Neural progenitor cell (in vitro differentiated cells): ENCODE measurements around the gene TCFL5. TPM values are rescaled to one million over a fixed set of nuclear protein-coding genes. Genes with fewer than 3 reads are reported as not detected.

ENCODE experiments used
- DNase-seq: peaks from one replicate; pipeline ENCODE4 v3.0.0-alpha.2; 2016; ENCODE audit warnings: low spot score
- H2AFZ ChIP-seq: fragments of 200-600 bp; sonication (generic); replicated peaks from 2 replicates; pipeline ENCODE4 v1.6.1; 2016; ENCODE audit warnings: antibody characterized with exemption
- H3F3A ChIP-seq: fragments of 200-600 bp; sonication (generic); 2 replicates; pipeline ENCODE4 v1.6.1; 2016; ENCODE audit warnings: antibody characterized with exemption, low read depth
- H3K27ac ChIP-seq: fragments of 200-600 bp; sonication (generic); 2 replicates; pipeline ENCODE4 v1.5.1; 2016; ENCODE audit warnings: mild to moderate bottlenecking
- H3K27me3 ChIP-seq: fragments of 200-600 bp; sonication (generic); 2 replicates; pipeline ENCODE4 v1.6.1; 2016; ENCODE audit warnings: mild to moderate bottlenecking, moderate library complexity
- H3K36me3 ChIP-seq: fragments of 200-600 bp; sonication (generic); 2 replicates; pipeline ENCODE4 v1.5.1; 2016
- H3K4me1 ChIP-seq: fragments of 200-600 bp; sonication (generic); 2 replicates; pipeline ENCODE4 v1.6.1; 2016; ENCODE audit warnings: mixed run types
- H3K4me2 ChIP-seq: fragments of 200-600 bp; sonication (generic); 2 replicates; pipeline ENCODE4 v1.6.1; 2016
- H3K4me3 ChIP-seq: fragments of 200-600 bp; sonication (generic); 2 replicates; pipeline ENCODE4 v1.5.1; 2016
- H3K79me2 ChIP-seq: fragments of 200-600 bp; sonication (generic); 2 replicates; pipeline ENCODE4 v1.6.1; 2016; ENCODE audit warnings: low read depth
- H3K9ac ChIP-seq: fragments of 200-600 bp; sonication (generic); 2 replicates; pipeline ENCODE4 v1.6.1; 2016
- H3K9me3 ChIP-seq: fragments of 200-600 bp; sonication (generic); 2 replicates; pipeline ENCODE4 v1.5.1; 2016; ENCODE audit warnings: low read depth
- H4K20me1 ChIP-seq: fragments of 200-600 bp; sonication (generic); 2 replicates; pipeline ENCODE4 v1.6.1; 2016; ENCODE audit warnings: low read depth
- H3K27ac Mint-ChIP-seq: 3 replicates; pipeline ENCODE4 v1.8.0; 2021; ENCODE audit warnings: mixed read lengths
- H3K27me3 Mint-ChIP-seq: 2 replicates; pipeline ENCODE4 v1.8.0; 2022; ENCODE audit warnings: low read depth, mild to moderate bottlenecking, inconsistent platforms, moderate library complexity, mixed read lengths; ENCODE audit not compliant: insufficient read depth
- H3K36me3 Mint-ChIP-seq: 3 replicates; pipeline ENCODE4 v1.8.0; 2021; ENCODE audit warnings: mixed read lengths
- H3K4me1 Mint-ChIP-seq: 3 replicates; pipeline ENCODE4 v1.8.0; 2021; ENCODE audit warnings: mixed read lengths
- H3K4me3 Mint-ChIP-seq: 3 replicates; pipeline ENCODE4 v1.8.0; 2021; ENCODE audit warnings: mild to moderate bottlenecking, moderate library complexity, mixed read lengths
- H3K9me3 Mint-ChIP-seq: 3 replicates; pipeline ENCODE4 v1.8.0; 2020; ENCODE audit warnings: mixed read lengths
- EZH2 ChIP-seq: fragments of 200-600 bp; sonication (generic); IDR thresholded peaks from 2 replicates; pipeline ENCODE4 v1.6.1; 2017; ENCODE audit warnings: antibody characterized with exemption, mild to moderate bottlenecking, moderate library complexity
- EZH2phosphoT487 ChIP-seq: fragments of 200-600 bp; sonication (generic); IDR thresholded peaks from 2 replicates; pipeline ENCODE4 v1.6.1; 2017; ENCODE audit warnings: antibody characterized with exemption
- total RNA-seq: library from RNA; depleted of rRNA; stranded (reverse); fragments of >200 nt; gene quantifications from 2 replicates; pipeline ENCODE4 v1.2.3, GENCODE V29; 2015; ENCODE audit warnings: low replicate concordance
- TF ChIP-seq, protein P1 (sequence below): fragments of 200-600 bp; sonication (generic); IDR thresholded peaks from 2 replicates; pipeline ENCODE4 v1.5.1; 2017; ENCODE audit warnings: antibody characterized with exemption, mild to moderate bottlenecking

TCFL5 gene
- total RNA-seq, 1 donor from 2014 or later, result 36.3 TPM

DNA sequence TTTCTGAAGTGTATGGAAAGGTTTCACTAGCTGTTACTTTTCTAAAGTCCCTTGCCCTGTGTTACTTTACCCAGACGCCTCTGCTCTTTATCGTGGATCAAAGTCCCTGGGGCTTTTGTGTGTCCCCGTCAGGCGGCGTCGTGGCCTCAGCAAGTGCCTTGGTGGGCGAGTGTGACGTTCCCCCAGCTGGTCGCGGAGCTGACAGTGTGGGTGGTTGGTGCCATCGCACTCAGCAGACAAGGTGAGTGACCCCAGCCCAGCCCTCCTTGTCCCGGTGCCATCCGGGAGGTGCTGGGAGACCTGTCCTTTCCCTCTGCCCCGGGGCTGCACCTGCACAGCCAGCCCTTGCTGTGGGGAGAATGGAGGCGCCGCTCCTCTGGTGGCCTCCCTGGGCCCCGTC is 27.3 kb upstream of the TCFL5 start:
- no peaks in the 10 kb centered on the region for H3K9me3 ChIP-seq
- H4K20me1 ChIP-seq, result no peaks in the 10 kb centered on the region
- H3K27me3 Mint-ChIP-seq, result peaks cover 2% of the 10 kb centered on the region

DNA sequence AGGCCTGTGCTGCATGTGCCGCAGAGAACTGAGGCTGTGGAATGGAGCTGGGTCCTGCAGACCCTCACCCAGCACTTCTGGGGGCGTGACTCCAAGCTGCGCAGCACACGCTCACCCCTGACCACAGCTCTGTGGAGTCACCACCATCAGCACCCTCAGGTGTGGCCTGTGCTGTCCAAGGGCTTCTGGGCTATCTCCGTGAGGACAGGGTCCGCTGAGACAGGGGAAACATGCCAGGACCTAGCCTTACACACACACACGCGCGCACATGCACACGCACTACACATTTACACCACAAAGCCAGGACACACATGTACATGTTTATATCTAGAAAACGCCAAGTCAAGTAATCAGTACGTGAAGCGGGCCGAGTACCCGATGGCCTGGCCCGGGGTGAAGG is 26.8 kb upstream of the TCFL5 start:
- H3K4me3 Mint-ChIP-seq, result no peak overlapping the region

More for the DNA sequence above, 27.3 kb upstream of the TCFL5 start:
- no peaks in the 10 kb centered on the region for H3K4me1 Mint-ChIP-seq
- Histone ChIP-seq H3K36me3 (no peaks in the 10 kb centered on the region), H3K4me3 (no peak overlapping the region), H3K4me2 (no peak overlapping the region), H3K9ac (no peak overlapping the region), H3K79me2 (no peaks in the 10 kb centered on the region), H3F3A (peaks cover 4% of the 10 kb centered on the region), H2AFZ (no peak overlapping the region), H3K27ac (no peak overlapping the region), H3K27me3 (no peaks in the 10 kb centered on the region), H3K4me1 (no peaks in the 10 kb centered on the region)
- no peak for TF ChIP-seq EZH2phosphoT487
- TF ChIP-seq, protein P1, sequence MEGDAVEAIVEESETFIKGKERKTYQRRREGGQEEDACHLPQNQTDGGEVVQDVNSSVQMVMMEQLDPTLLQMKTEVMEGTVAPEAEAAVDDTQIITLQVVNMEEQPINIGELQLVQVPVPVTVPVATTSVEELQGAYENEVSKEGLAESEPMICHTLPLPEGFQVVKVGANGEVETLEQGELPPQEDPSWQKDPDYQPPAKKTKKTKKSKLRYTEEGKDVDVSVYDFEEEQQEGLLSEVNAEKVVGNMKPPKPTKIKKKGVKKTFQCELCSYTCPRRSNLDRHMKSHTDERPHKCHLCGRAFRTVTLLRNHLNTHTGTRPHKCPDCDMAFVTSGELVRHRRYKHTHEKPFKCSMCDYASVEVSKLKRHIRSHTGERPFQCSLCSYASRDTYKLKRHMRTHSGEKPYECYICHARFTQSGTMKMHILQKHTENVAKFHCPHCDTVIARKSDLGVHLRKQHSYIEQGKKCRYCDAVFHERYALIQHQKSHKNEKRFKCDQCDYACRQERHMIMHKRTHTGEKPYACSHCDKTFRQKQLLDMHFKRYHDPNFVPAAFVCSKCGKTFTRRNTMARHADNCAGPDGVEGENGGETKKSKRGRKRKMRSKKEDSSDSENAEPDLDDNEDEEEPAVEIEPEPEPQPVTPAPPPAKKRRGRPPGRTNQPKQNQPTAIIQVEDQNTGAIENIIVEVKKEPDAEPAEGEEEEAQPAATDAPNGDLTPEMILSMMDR, result no peak
- no peak for TF ChIP-seq EZH2
- H3K36me3 Mint-ChIP-seq, result peaks cover 38% of the 10 kb centered on the region
- no peak for DNase-seq
- no peak overlapping the region for H3K27ac Mint-ChIP-seq
- no peak overlapping the region for H3K4me3 Mint-ChIP-seq
- H3K9me3 Mint-ChIP-seq, result no peaks in the 10 kb centered on the region

DNA sequence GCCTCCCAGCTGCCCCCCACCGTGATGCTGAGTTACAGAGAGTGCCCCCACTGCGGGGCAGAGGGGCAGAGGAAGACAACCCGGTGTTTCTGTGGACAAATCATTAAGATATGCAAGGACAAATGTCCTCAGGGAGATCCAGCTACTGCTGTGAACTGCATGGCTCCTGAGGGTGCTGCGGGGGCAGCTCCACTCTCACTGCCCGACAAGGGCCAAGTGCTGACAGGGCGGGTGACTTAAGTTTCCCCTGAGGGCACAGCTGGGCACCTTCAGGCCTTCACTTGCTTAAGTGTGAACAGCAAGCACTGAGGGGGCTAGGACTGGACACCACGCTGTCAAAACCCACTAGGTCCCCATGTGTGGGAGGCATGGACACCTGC is 26.2 kb upstream of the TCFL5 start:
- Mint-ChIP-seq H3K9me3 (no peaks in the 10 kb centered on the region), H3K36me3 (peaks cover 38% of the 10 kb centered on the region), H3K27me3 (peaks cover 4% of the 10 kb centered on the region), H3K27ac (no peak overlapping the region), H3K4me3 (no peak overlapping the region), H3K4me1 (no peaks in the 10 kb centered on the region)
- Histone ChIP-seq H3K4me1 (no peaks in the 10 kb centered on the region), H4K20me1 (no peaks in the 10 kb centered on the region), H3K36me3 (no peaks in the 10 kb centered on the region), H3K4me2 (no peak overlapping the region), H3K9ac (no peak overlapping the region), H3K27ac (no peak overlapping the region), H3K27me3 (no peaks in the 10 kb centered on the region), H3K4me3 (no peak overlapping the region), H3K9me3 (no peaks in the 10 kb centered on the region), H3K79me2 (no peaks in the 10 kb centered on the region), H3F3A (peaks cover 3% of the 10 kb centered on the region), H2AFZ (no peak overlapping the region)
- TF ChIP-seq EZH2, result no peak
- TF ChIP-seq, protein P1, result no peak
- no peak for TF ChIP-seq EZH2phosphoT487
- no peak for DNase-seq

More for the DNA sequence above, 26.8 kb upstream of the TCFL5 start:
- no peak for DNase-seq
- TF ChIP-seq EZH2 (no peak), EZH2phosphoT487 (no peak)
- TF ChIP-seq, protein P1, result no peak
- H3K4me2 ChIP-seq, result no peak overlapping the region
- H3K27me3 Mint-ChIP-seq, result peaks cover 3% of the 10 kb centered on the region
- H3K36me3 Mint-ChIP-seq, result peaks cover 38% of the 10 kb centered on the region
- no peak overlapping the region for H3K27ac Mint-ChIP-seq
- H3K9ac ChIP-seq, result no peak overlapping the region
- H3K36me3 ChIP-seq, result no peaks in the 10 kb centered on the region
- H3F3A ChIP-seq, result peaks cover 3% of the 10 kb centered on the region
- no peak overlapping the region for H3K27ac ChIP-seq
- no peaks in the 10 kb centered on the region for H3K4me1 Mint-ChIP-seq
- no peak overlapping the region for H2AFZ ChIP-seq
- no peaks in the 10 kb centered on the region for H4K20me1 ChIP-seq
- H3K27me3 ChIP-seq, result no peaks in the 10 kb centered on the region
- H3K9me3 Mint-ChIP-seq, result no peaks in the 10 kb centered on the region
- H3K9me3 ChIP-seq, result no peaks in the 10 kb centered on the region
- H3K4me3 ChIP-seq, result no peak overlapping the region
- H3K79me2 ChIP-seq, result no peaks in the 10 kb centered on the region
- H3K4me1 ChIP-seq, result no peaks in the 10 kb centered on the region
